Regular cardiac myocyte (primary cell): ENCODE measurements around the gene ODF2L. TPM values are rescaled to one million over a fixed set of nuclear protein-coding genes. Genes with fewer than 3 reads are reported as not detected.

Experiments used
- total RNA-seq: library from RNA; depleted of rRNA; stranded (reverse); fragments of >200 nt; gene quantifications from 2 replicates; pipeline ENCODE4 v1.2.3, GENCODE V29; 2014

The ODF2L gene
- 18.6 and 31.9 TPM in 2 replicates for total RNA-seq

GRCh38 chr1:86395751-86396497, at the start of gene ODF2L:
Gene ODF2L, minus strand, starts transcription at chr1:86396323. Its CDS starts 9,296 bp downstream, at chr1:86387027.

GRCh38 chr1:86423873-86424272, 27.8 kb upstream of the ODF2L start, which contains the start of gene CLCA2:
Gene CLCA2, plus strand, starts transcription at chr1:86424171. Its CDS starts 77 bp downstream, at chr1:86424248.

Other genes starting within 250 kb of the ODF2L start
- gene COL24A1, start 239.6 kb downstream of the ODF2L start, total RNA-seq, result 0.19 and 0.56 TPM in 2 replicates
- 0.38 and 1.7 TPM in 2 replicates for gene CLCA2, start 27.8 kb upstream of the ODF2L start, total RNA-seq
- not detected in 2 replicates for gene CLCA1, start 72.6 kb upstream of the ODF2L start, total RNA-seq
- gene CLCA4, start 150.8 kb upstream of the ODF2L start, total RNA-seq, result not detected in 2 replicates